Neural progenitor cell (in vitro differentiated cells): ENCODE data around the gene GP9. TPM values are rescaled to one million over a fixed set of nuclear protein-coding genes. Genes with fewer than 3 reads are reported as not detected.

Experiments used
- DNase-seq: peaks from one replicate; pipeline ENCODE4 v3.0.0-alpha.2; 2016; ENCODE audit warnings: low spot score
- H2AFZ ChIP-seq: fragments of 200-600 bp; sonication (generic); replicated peaks from 2 replicates; pipeline ENCODE4 v1.6.1; 2016; ENCODE audit warnings: antibody characterized with exemption
- H3F3A ChIP-seq: fragments of 200-600 bp; sonication (generic); 2 replicates; pipeline ENCODE4 v1.6.1; 2016; ENCODE audit warnings: antibody characterized with exemption, low read depth
- H3K27ac ChIP-seq: fragments of 200-600 bp; sonication (generic); 2 replicates; pipeline ENCODE4 v1.5.1; 2016; ENCODE audit warnings: mild to moderate bottlenecking
- H3K27me3 ChIP-seq: fragments of 200-600 bp; sonication (generic); 2 replicates; pipeline ENCODE4 v1.6.1; 2016; ENCODE audit warnings: mild to moderate bottlenecking, moderate library complexity
- H3K36me3 ChIP-seq: fragments of 200-600 bp; sonication (generic); 2 replicates; pipeline ENCODE4 v1.5.1; 2016
- H3K4me1 ChIP-seq: fragments of 200-600 bp; sonication (generic); 2 replicates; pipeline ENCODE4 v1.6.1; 2016; ENCODE audit warnings: mixed run types
- H3K4me2 ChIP-seq: fragments of 200-600 bp; sonication (generic); 2 replicates; pipeline ENCODE4 v1.6.1; 2016
- H3K4me3 ChIP-seq: fragments of 200-600 bp; sonication (generic); 2 replicates; pipeline ENCODE4 v1.5.1; 2016
- H3K79me2 ChIP-seq: fragments of 200-600 bp; sonication (generic); 2 replicates; pipeline ENCODE4 v1.6.1; 2016; ENCODE audit warnings: low read depth
- H3K9ac ChIP-seq: fragments of 200-600 bp; sonication (generic); 2 replicates; pipeline ENCODE4 v1.6.1; 2016
- H3K9me3 ChIP-seq: fragments of 200-600 bp; sonication (generic); 2 replicates; pipeline ENCODE4 v1.5.1; 2016; ENCODE audit warnings: low read depth
- H4K20me1 ChIP-seq: fragments of 200-600 bp; sonication (generic); 2 replicates; pipeline ENCODE4 v1.6.1; 2016; ENCODE audit warnings: low read depth
- H3K27ac Mint-ChIP-seq: 3 replicates; pipeline ENCODE4 v1.8.0; 2021; ENCODE audit warnings: mixed read lengths
- H3K27me3 Mint-ChIP-seq: 2 replicates; pipeline ENCODE4 v1.8.0; 2022; ENCODE audit warnings: low read depth, mild to moderate bottlenecking, inconsistent platforms, moderate library complexity, mixed read lengths; ENCODE audit not compliant: insufficient read depth
- H3K36me3 Mint-ChIP-seq: 3 replicates; pipeline ENCODE4 v1.8.0; 2021; ENCODE audit warnings: mixed read lengths
- H3K4me1 Mint-ChIP-seq: 3 replicates; pipeline ENCODE4 v1.8.0; 2021; ENCODE audit warnings: mixed read lengths
- H3K4me3 Mint-ChIP-seq: 3 replicates; pipeline ENCODE4 v1.8.0; 2021; ENCODE audit warnings: mild to moderate bottlenecking, moderate library complexity, mixed read lengths
- H3K9me3 Mint-ChIP-seq: 3 replicates; pipeline ENCODE4 v1.8.0; 2020; ENCODE audit warnings: mixed read lengths
- EZH2 ChIP-seq: fragments of 200-600 bp; sonication (generic); IDR thresholded peaks from 2 replicates; pipeline ENCODE4 v1.6.1; 2017; ENCODE audit warnings: antibody characterized with exemption, mild to moderate bottlenecking, moderate library complexity
- EZH2phosphoT487 ChIP-seq: fragments of 200-600 bp; sonication (generic); IDR thresholded peaks from 2 replicates; pipeline ENCODE4 v1.6.1; 2017; ENCODE audit warnings: antibody characterized with exemption
- total RNA-seq: library from RNA; depleted of rRNA; stranded (reverse); fragments of >200 nt; gene quantifications from 2 replicates; pipeline ENCODE4 v1.2.3, GENCODE V29; 2015; ENCODE audit warnings: low replicate concordance
- TF ChIP-seq, protein P1 (sequence below): fragments of 200-600 bp; sonication (generic); IDR thresholded peaks from 2 replicates; pipeline ENCODE4 v1.5.1; 2017; ENCODE audit warnings: antibody characterized with exemption, mild to moderate bottlenecking

The GP9 gene
- total RNA-seq, 1 donor from 2014 or later, result not detected

GRCh38 chr3:129051871-129052340, 8.7 kb upstream of the GP9 start:
- Histone ChIP-seq H3K79me2 (no peaks in the 10 kb centered on the region), H3K4me3 (no peak overlapping the region), H4K20me1 (no peaks in the 10 kb centered on the region), H3K9me3 (no peaks in the 10 kb centered on the region), H3F3A (no peaks in the 10 kb centered on the region), H2AFZ (no peak overlapping the region), H3K4me2 (no peak overlapping the region), H3K27me3 (no peaks in the 10 kb centered on the region), H3K27ac (no peak overlapping the region), H3K9ac (no peak overlapping the region), H3K4me1 (no peaks in the 10 kb centered on the region), H3K36me3 (no peaks in the 10 kb centered on the region)
- TF ChIP-seq EZH2 (no peak), EZH2phosphoT487 (no peak)
- TF ChIP-seq, protein P1, sequence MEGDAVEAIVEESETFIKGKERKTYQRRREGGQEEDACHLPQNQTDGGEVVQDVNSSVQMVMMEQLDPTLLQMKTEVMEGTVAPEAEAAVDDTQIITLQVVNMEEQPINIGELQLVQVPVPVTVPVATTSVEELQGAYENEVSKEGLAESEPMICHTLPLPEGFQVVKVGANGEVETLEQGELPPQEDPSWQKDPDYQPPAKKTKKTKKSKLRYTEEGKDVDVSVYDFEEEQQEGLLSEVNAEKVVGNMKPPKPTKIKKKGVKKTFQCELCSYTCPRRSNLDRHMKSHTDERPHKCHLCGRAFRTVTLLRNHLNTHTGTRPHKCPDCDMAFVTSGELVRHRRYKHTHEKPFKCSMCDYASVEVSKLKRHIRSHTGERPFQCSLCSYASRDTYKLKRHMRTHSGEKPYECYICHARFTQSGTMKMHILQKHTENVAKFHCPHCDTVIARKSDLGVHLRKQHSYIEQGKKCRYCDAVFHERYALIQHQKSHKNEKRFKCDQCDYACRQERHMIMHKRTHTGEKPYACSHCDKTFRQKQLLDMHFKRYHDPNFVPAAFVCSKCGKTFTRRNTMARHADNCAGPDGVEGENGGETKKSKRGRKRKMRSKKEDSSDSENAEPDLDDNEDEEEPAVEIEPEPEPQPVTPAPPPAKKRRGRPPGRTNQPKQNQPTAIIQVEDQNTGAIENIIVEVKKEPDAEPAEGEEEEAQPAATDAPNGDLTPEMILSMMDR, result no peak
- Mint-ChIP-seq H3K9me3 (peaks cover 14% of the 10 kb centered on the region), H3K27me3 (no peaks in the 10 kb centered on the region), H3K36me3 (peaks cover 6% of the 10 kb centered on the region), H3K4me3 (no peak overlapping the region), H3K27ac (peak overlapping the region; percentile 54), H3K4me1 (peaks cover 25% of the 10 kb centered on the region)
- DNase-seq, result no peak

DNA sequence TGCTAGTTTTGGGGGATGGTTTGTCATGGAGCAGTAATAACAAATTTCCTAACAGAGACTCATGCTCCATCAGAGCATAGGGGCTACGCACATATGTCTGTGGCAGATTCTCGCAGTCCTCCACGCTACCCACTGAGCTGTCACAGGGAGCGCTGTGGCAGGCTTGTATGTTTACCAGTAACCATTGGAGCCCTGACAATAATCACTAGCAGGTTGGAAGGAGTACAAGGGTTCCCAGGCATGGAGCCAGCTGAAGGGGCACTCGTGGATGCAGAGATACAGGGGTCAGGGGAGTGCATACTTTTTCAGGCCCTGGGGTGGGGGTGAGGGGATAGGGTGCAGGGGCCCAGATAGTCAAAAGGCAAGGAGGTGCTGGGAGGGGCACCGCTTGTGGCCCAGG, 7.9 kb upstream of the GP9 start:
- Histone ChIP-seq H2AFZ (no peak overlapping the region), H3K9ac (no peak overlapping the region), H3F3A (no peaks in the 10 kb centered on the region), H3K4me2 (no peak overlapping the region), H3K4me3 (no peak overlapping the region), H3K79me2 (no peaks in the 10 kb centered on the region), H3K27ac (no peak overlapping the region), H3K9me3 (no peaks in the 10 kb centered on the region), H3K4me1 (no peaks in the 10 kb centered on the region), H4K20me1 (no peaks in the 10 kb centered on the region), H3K36me3 (no peaks in the 10 kb centered on the region), H3K27me3 (no peaks in the 10 kb centered on the region)
- peaks cover 25% of the 10 kb centered on the region for H3K4me1 Mint-ChIP-seq
- no peak for TF ChIP-seq EZH2phosphoT487
- H3K4me3 Mint-ChIP-seq, result no peak overlapping the region
- peaks cover 2% of the 10 kb centered on the region for H3K27me3 Mint-ChIP-seq
- H3K36me3 Mint-ChIP-seq, result peaks cover 6% of the 10 kb centered on the region
- peaks cover 11% of the 10 kb centered on the region for H3K9me3 Mint-ChIP-seq
- no peak for DNase-seq
- no peak overlapping the region for H3K27ac Mint-ChIP-seq

DNA sequence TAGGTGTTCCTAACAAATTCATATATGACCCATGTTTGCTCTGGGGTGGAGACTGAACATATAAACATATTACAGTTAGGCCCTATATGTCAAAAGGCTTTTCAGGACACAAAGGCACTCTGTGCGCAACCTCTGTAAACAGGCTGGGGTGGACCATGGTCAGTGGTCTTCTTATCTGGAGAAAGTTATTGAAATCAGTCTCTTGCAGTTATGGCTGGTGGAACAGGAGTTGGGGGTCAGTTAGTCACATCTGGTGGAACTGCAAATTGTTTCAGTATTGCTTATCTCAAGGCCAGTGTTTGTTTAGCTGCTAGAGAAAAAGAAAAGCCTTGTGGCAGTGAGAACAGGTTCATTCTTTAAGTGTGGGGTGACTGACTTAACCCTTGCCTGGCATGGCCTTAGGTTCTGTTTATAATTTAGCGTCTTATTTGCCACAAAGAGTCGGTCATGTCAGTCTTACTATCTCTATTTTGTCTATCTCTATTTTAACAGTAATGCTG, 5.9 kb upstream of the GP9 start:
- Mint-ChIP-seq H3K27me3 (peaks cover 2% of the 10 kb centered on the region), H3K4me3 (no peak overlapping the region), H3K9me3 (no peaks in the 10 kb centered on the region), H3K27ac (peak overlapping the region; percentile 61), H3K4me1 (peaks cover 36% of the 10 kb centered on the region), H3K36me3 (no peaks in the 10 kb centered on the region)
- Histone ChIP-seq H3K4me1 (no peaks in the 10 kb centered on the region), H3K9me3 (no peaks in the 10 kb centered on the region), H3F3A (no peaks in the 10 kb centered on the region), H3K4me2 (no peak overlapping the region), H3K79me2 (no peaks in the 10 kb centered on the region), H2AFZ (no peak overlapping the region), H3K27ac (no peak overlapping the region), H3K4me3 (no peak overlapping the region), H3K36me3 (no peaks in the 10 kb centered on the region), H3K9ac (no peak overlapping the region), H3K27me3 (no peaks in the 10 kb centered on the region), H4K20me1 (no peaks in the 10 kb centered on the region)
- DNase-seq, result no peak
- TF ChIP-seq EZH2phosphoT487 (no peak), EZH2 (no peak)
- TF ChIP-seq, protein P1, result no peak

DNA sequence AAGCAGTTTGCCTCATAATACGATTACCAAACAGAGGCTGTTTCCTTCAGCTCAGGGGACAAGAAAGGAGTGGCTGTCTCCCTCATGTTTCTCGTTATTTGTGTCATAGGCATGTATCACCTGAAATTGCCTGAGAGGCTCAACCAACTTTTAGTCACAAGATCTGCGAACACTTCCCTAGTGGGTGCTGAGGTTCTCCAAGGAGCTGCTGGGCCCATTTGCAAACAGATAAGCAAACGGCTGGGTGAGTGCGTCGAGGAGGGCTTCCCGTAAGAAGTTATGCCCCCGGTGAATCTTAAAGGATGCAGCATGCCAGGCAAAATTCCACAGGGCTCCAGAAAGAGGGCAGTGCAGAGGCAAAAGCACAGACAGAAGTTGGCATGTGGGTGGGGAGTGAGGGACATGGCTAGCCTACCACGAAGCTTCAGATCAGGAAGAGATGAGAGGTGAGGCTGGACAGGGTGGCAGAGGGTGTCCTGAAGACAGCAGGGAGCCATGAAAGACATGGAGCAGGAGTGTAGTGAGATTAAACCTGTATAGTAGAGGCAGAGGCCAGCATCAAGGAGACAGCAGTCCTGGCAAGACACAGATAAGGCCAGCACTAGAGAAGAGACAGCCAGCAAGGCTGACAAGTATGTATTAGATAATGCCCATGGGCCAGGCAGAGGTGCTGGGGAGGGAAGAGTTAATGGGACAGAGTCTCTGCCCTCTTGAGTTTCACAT, 4.0 kb upstream of the GP9 start:
- no peak overlapping the region for H3K27ac Mint-ChIP-seq
- no peaks in the 10 kb centered on the region for H3K9me3 Mint-ChIP-seq

More for the DNA sequence above, 4.0 kb upstream of the GP9 start:
- Histone ChIP-seq H2AFZ (no peak overlapping the region), H3K36me3 (no peaks in the 10 kb centered on the region), H4K20me1 (no peaks in the 10 kb centered on the region), H3K4me1 (no peaks in the 10 kb centered on the region), H3K9me3 (no peaks in the 10 kb centered on the region), H3K27me3 (no peaks in the 10 kb centered on the region), H3K4me3 (no peak overlapping the region), H3K27ac (no peak overlapping the region), H3K4me2 (no peak overlapping the region), H3K79me2 (no peaks in the 10 kb centered on the region), H3K9ac (no peak overlapping the region), H3F3A (no peaks in the 10 kb centered on the region)
- H3K27me3 Mint-ChIP-seq, result peaks cover 2% of the 10 kb centered on the region
- TF ChIP-seq EZH2phosphoT487 (no peak), EZH2 (no peak)
- TF ChIP-seq, protein P1, result no peak
- no peaks in the 10 kb centered on the region for H3K36me3 Mint-ChIP-seq
- no peak for DNase-seq
- no peak overlapping the region for H3K4me3 Mint-ChIP-seq
- H3K4me1 Mint-ChIP-seq, result peaks cover 36% of the 10 kb centered on the region
